ENCODE data around the gene STK31. TPM values are rescaled to one million over a fixed set of nuclear protein-coding genes. Genes with fewer than 3 reads are reported as not detected.
"Not testable (repeated sequence)": the region's sequence is repeated elsewhere in the genome, so short reads cannot be mapped to it uniquely, and the experiment has no call there.

Gene STK31
- total RNA-seq, 1 donor from 2014 or later = 1.7 TPM

DNA sequence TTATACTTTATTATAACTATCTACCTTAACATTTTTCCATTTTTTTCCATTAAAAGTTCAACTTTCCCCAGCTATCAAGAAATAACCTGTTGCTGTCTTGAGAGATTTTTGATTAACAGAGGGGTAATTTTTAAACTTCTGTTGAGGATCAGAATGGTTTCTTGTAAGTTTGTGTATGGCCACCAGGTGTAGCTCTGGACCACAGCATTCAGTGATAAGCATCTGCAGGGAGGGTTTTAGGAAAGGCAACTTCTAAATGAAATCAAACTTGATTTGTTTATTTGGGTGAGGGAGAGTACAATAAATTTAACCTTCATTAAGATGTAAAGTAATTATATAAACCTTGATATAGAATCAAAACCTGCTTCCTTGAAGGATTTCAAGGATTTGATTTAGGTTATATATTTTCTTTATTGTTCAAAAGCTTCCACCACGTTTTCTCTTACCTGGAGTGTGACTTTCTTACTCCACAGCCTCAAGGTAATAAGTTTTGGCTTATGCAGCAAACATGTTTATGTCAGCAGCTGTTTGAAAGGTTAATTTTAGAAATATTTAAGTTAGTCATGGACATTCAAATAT is 153.3 kb downstream of the STK31 start:
- Mint-ChIP-seq H3K36me3 (ENCODE audit: unreplicated experiment) (no peaks in the 10 kb centered on the region), H3K27ac (ENCODE audit: unreplicated experiment) (no peak overlapping the region), H3K9me3 (ENCODE audit: unreplicated experiment) (no peaks in the 10 kb centered on the region), H3K27me3 (ENCODE audit: unreplicated experiment) (no peaks in the 10 kb centered on the region), H3K4me1 (ENCODE audit: low read depth, unreplicated experiment) (no peaks in the 10 kb centered on the region), H3K4me3 (ENCODE audit: unreplicated experiment) (no peak overlapping the region)
- DNase-seq = no peak
- TF ChIP-seq, protein P1, sequence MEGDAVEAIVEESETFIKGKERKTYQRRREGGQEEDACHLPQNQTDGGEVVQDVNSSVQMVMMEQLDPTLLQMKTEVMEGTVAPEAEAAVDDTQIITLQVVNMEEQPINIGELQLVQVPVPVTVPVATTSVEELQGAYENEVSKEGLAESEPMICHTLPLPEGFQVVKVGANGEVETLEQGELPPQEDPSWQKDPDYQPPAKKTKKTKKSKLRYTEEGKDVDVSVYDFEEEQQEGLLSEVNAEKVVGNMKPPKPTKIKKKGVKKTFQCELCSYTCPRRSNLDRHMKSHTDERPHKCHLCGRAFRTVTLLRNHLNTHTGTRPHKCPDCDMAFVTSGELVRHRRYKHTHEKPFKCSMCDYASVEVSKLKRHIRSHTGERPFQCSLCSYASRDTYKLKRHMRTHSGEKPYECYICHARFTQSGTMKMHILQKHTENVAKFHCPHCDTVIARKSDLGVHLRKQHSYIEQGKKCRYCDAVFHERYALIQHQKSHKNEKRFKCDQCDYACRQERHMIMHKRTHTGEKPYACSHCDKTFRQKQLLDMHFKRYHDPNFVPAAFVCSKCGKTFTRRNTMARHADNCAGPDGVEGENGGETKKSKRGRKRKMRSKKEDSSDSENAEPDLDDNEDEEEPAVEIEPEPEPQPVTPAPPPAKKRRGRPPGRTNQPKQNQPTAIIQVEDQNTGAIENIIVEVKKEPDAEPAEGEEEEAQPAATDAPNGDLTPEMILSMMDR (IDR thresholded peaks at IDR 0.05; ENCODE audit: partially characterized antibody, unreplicated experiment) = peak; percentile 65

GRCh38 chr7:23864973-23865372 is 155.0 kb downstream of the STK31 start:
- H3K27me3 Mint-ChIP-seq (ENCODE audit: unreplicated experiment) = no peaks in the 10 kb centered on the region
- TF ChIP-seq, protein P1 (IDR thresholded peaks at IDR 0.05; ENCODE audit: partially characterized antibody, unreplicated experiment) = no peak
- H3K27ac Mint-ChIP-seq (ENCODE audit: unreplicated experiment) = no peak overlapping the region

DNA sequence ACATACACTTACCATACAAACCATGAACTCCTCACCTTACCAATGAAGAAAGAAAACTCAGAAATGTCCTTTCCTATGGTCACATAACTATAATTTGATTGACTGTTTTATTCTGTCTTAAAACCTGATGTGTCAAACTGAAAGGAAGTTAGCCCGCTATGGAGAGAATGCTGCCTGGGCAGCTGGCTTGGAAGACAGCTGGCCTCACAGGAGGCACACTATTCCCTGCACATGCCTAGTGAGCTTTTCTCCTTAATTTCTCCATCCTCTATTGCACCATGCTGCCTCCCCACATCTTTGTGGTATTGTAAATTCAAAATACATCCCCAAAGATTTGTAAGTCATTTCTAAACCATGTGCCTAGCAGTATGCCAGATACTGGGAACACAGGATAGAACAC is 163.3 kb downstream of the STK31 start:
- peaks cover 6% of the 10 kb centered on the region for H3K4me1 Mint-ChIP-seq (ENCODE audit: low read depth, unreplicated experiment)
- peaks cover 2% of the 10 kb centered on the region for H3K9me3 Mint-ChIP-seq (ENCODE audit: unreplicated experiment)
- no peak overlapping the region for H3K4me3 Mint-ChIP-seq (ENCODE audit: unreplicated experiment)
- peak; percentile 25 for DNase-seq
- H3K27me3 Mint-ChIP-seq (ENCODE audit: unreplicated experiment) = no peaks in the 10 kb centered on the region
- peaks cover 5% of the 10 kb centered on the region for H3K36me3 Mint-ChIP-seq (ENCODE audit: unreplicated experiment)
- H3K27ac Mint-ChIP-seq (ENCODE audit: unreplicated experiment) = peak overlapping the region; percentile 36
- TF ChIP-seq, protein P1 (IDR thresholded peaks at IDR 0.05; ENCODE audit: partially characterized antibody, unreplicated experiment) = no peak

More at GRCh38 chr7:23864973-23865372, 155.0 kb downstream of the STK31 start:
- Mint-ChIP-seq H3K36me3 (ENCODE audit: unreplicated experiment) (no peaks in the 10 kb centered on the region), H3K4me1 (ENCODE audit: low read depth, unreplicated experiment) (no peaks in the 10 kb centered on the region), H3K9me3 (ENCODE audit: unreplicated experiment) (no peaks in the 10 kb centered on the region), H3K4me3 (ENCODE audit: unreplicated experiment) (no peak overlapping the region)
- no peak for DNase-seq

- H3K27ac Mint-ChIP-seq (ENCODE audit: unreplicated experiment); DNase-seq; H3K9me3 Mint-ChIP-seq (ENCODE audit: unreplicated experiment); H3K4me3 Mint-ChIP-seq (ENCODE audit: unreplicated experiment); H3K36me3 Mint-ChIP-seq (ENCODE audit: unreplicated experiment); H3K27me3 Mint-ChIP-seq (ENCODE audit: unreplicated experiment); H3K4me1 Mint-ChIP-seq (ENCODE audit: low read depth, unreplicated experiment): not testable (repeated sequence)
Measured at GRCh38 chr7:23876526-23876925, 166.5 kb downstream of the STK31 start.

Other genes starting within 250 kb of the STK31 start
- 47.0 TPM for gene IGF2BP3, start 239.7 kb upstream of the STK31 start, total RNA-seq (ENCODE audit: unreplicated experiment)
- 108 TPM for gene TRA2A, start 178.2 kb upstream of the STK31 start, total RNA-seq (ENCODE audit: unreplicated experiment)
- gene CCDC126, start 112.8 kb upstream of the STK31 start, total RNA-seq (ENCODE audit: unreplicated experiment) = 17.4 TPM
- gene FAM221A, start 30.0 kb upstream of the STK31 start, total RNA-seq (ENCODE audit: unreplicated experiment) = 23.2 TPM

Data from glutamatergic neuron (in vitro differentiated cells).